ENCODE data around the gene CEP152. TPM values are rescaled to one million over a fixed set of nuclear protein-coding genes. Genes with fewer than 3 reads are reported as not detected.

Gene CEP152
- total and polyA plus RNA-seq, 10 of the 15 experiments (the other 5 are each of a cell fraction or from before 2014, with no cell fraction given) = 5.3 to 22.6 (median 14.2) TPM

DNA sequence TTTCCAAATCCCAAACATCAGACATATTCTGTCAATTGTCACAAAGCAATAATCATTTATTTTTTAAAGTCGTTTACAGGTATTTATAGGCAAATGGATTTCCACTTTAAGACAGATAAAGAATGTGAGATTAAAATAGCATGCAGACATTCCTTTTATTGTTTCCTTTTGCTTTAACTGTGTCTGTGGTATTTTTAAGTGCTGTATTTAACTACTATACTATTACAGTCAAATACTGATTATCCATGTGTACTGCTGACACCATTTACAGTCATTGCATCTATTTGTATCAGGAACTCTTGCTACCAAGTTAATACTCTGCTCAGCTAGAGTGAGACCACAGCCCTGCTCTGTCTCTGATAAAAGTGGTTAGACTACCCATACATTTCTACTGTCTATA is 12.8 kb upstream of the CEP152 start (continued):
- TF ChIP-seq REST (IDR thresholded peaks at IDR 0.05; ENCODE audit: low read depth, low read length) = no peak

- POLR2A ChIA-PET = no interaction called here
- no peak for FAIRE-seq
- TF ChIP-seq EP300 (IDR thresholded peaks at IDR 0.05; ENCODE audit: borderline replicate concordance in 1 of 2, control insufficient read depth in 1 of 2, low read depth in 2 of 2, low read length in 2 of 2) = no peak
- TF ChIP-seq STAT3 (IDR thresholded peaks at IDR 0.05; ENCODE audit: low read depth, low read length) = no peak
- no peak for TF ChIP-seq CHD1 (IDR thresholded peaks at IDR 0.05; ENCODE audit: low read depth, low read length)
- no peak for TF ChIP-seq ATF7 (IDR thresholded peaks at IDR 0.05; ENCODE audit: low read depth)
- no peak for TF ChIP-seq TCF12 (IDR thresholded peaks at IDR 0.05; ENCODE audit: low read depth, low read length)
- TF ChIP-seq ELK1 (IDR thresholded peaks at IDR 0.05; ENCODE audit: low read depth, low read length) = no peak
- TF ChIP-seq ETV6 (conservative IDR thresholded peaks at IDR 0.05 in 1 of 2, IDR thresholded peaks at IDR 0.05 in 1 of 2; ENCODE audit: borderline replicate concordance in 1 of 2, low read depth in 1 of 2) = no peak
- no peak for TF ChIP-seq MYC (IDR thresholded peaks at IDR 0.05; ENCODE audit: insufficient read depth, insufficient read length, insufficient replicate concordance, low read length, severe bottlenecking)
- no peak for TF ChIP-seq TBL1XR1 (IDR thresholded peaks at IDR 0.05; ENCODE audit: low read depth, low read length)
- TF ChIP-seq, protein P1, sequence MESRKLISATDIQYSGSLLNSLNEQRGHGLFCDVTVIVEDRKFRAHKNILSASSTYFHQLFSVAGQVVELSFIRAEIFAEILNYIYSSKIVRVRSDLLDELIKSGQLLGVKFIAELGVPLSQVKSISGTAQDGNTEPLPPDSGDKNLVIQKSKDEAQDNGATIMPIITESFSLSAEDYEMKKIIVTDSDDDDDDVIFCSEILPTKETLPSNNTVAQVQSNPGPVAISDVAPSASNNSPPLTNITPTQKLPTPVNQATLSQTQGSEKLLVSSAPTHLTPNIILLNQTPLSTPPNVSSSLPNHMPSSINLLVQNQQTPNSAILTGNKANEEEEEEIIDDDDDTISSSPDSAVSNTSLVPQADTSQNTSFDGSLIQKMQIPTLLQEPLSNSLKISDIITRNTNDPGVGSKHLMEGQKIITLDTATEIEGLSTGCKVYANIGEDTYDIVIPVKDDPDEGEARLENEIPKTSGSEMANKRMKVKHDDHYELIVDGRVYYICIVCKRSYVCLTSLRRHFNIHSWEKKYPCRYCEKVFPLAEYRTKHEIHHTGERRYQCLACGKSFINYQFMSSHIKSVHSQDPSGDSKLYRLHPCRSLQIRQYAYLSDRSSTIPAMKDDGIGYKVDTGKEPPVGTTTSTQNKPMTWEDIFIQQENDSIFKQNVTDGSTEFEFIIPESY (IDR thresholded peaks at IDR 0.05) = no peak
- TF ChIP-seq, protein P2, sequence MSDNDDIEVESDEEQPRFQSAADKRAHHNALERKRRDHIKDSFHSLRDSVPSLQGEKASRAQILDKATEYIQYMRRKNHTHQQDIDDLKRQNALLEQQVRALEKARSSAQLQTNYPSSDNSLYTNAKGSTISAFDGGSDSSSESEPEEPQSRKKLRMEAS (IDR thresholded peaks at IDR 0.05; ENCODE audit: low read depth, low read length) = no peak
- TF ChIP-seq ZNF384 (IDR thresholded peaks at IDR 0.05; ENCODE audit: borderline replicate concordance, low read depth, low read length) = no peak
- no peak for TF ChIP-seq SREBF2 (IDR thresholded peaks at IDR 0.05; ENCODE audit: low read length)
- no peak for TF ChIP-seq MXI1 (IDR thresholded peaks at IDR 0.05; ENCODE audit: low read depth, low read length)
Measured at GRCh38 chr15:48823237-48823636, 12.4 kb upstream of the CEP152 start.

More at GRCh38 chr15:48823237-48823636, 12.4 kb upstream of the CEP152 start:
- H3K79me2 ChIP-seq (ENCODE audit: control insufficient read depth, insufficient read depth, low read length) = no peaks in the 10 kb centered on the region
- H3K9me3 ChIP-seq (replicated peaks; ENCODE audit: control insufficient read depth, insufficient read depth, low read length) = no peaks in the 10 kb centered on the region
- DNase-seq (ENCODE audit: low read depth, low spot score) (no peak), ATAC-seq (no peak)
- no peaks in the 10 kb centered on the region for H3K27me3 ChIP-seq (replicated peaks in 1 of 2; ENCODE audit: control insufficient read depth in 2 of 2, insufficient read depth in 2 of 2, low read length in 1 of 2)
- no peaks in the 10 kb centered on the region for H3K36me3 ChIP-seq (ENCODE audit: control insufficient read depth in 2 of 2, insufficient read depth in 2 of 2, low read length in 1 of 2)
- H3K4me1 ChIP-seq (ENCODE audit: control insufficient read depth, insufficient read depth, low read length) = no peaks in the 10 kb centered on the region
- H3K9ac ChIP-seq (ENCODE audit: control insufficient read depth, insufficient read depth, low read length) = no peak overlapping the region
- ChIA-PET CTCF (interaction anchor here (0.8 to 1.2 kb wide), 2 partner anchors 17 to 465 kb away, joined by 3 read pairs; no protein-coding TSS in a partner anchor), RAD21 (ENCODE audit: unreplicated experiment) (no interaction called here), SMC1A (ENCODE audit: uncharacterized antibody, unreplicated experiment) (interaction anchor here (1.0 kb wide), 1 partner anchor 43 kb away, joined by 3 read pairs; no protein-coding TSS in a partner anchor)
- in situ Hi-C loops (cut with MboI) (loop anchor here (25.0 kb wide), 1 partner anchor 661 kb away; no protein-coding TSS in a partner anchor), intact Hi-C loops (cut with micrococcal nuclease; ENCODE audit: unreplicated experiment) (no loop called here)
- no peaks in the 10 kb centered on the region for H4K20me1 ChIP-seq (ENCODE audit: control insufficient read depth, insufficient read depth)
- 7% methylated on average over 1 of the region's 1 CpG for WGBS (ENCODE audit: insufficient coverage, insufficient replicate concordance, low lambda C conversion rate, missing lambda C conversion rate)
- H3K4me3 ChIP-seq = no peak overlapping the region
- no TSS peak for BruUV-seq (replicated peaks)
- no peak overlapping the region for H3K27ac ChIP-seq (ENCODE audit: control insufficient read depth, insufficient read depth)
- no peak overlapping the region for H3K4me2 ChIP-seq (ENCODE audit: control insufficient read depth, insufficient read depth)
- no peak overlapping the region for H2AFZ ChIP-seq (ENCODE audit: control insufficient read depth, low read depth, low read length)
